HG03520 (cell line): Measurements from ENCODE around the gene CCDC192.
A peak's percentile ranks its signal among the peaks of the same experiment; 100 is the strongest.
"Not testable (repeated sequence)": the region's sequence is repeated elsewhere in the genome, so short reads cannot be mapped to it uniquely, and the experiment has no call there.

ENCODE experiments used
- ATAC-seq: cut with Tn5 transposase; IDR thresholded peaks from one replicate; pipeline ENCODE4 v1.9.1; 2021; ENCODE audit warnings: mild to moderate bottlenecking, moderate library complexity; ENCODE audit not compliant: unreplicated experiment

CCDC192 gene

DNA sequence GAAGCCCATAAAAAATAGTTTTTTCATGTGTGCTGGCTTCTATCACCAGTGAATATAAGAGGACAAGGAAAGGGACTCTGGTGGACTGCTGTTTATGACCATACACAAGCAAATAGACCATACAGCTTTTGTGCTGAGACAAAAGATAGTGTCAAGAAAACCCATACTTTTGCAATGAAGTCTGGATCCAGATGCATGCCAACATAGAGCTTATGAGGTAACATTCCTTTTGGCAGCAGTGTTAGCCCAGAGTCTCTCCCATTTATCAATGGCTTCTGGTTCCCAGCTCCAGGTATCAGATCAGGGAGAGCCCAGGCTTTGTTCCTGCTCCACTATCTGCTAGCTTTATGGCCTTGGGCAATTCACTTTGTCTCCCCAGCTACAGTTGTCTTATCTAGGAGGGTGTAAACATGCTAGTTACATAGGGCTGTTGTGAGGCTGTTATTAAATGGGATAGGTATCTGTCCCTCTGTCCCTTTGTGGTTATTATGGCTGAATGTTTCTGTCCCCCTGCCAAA is 55.6 kb downstream of the CCDC192 start:
- ATAC-seq: no peak

DNA sequence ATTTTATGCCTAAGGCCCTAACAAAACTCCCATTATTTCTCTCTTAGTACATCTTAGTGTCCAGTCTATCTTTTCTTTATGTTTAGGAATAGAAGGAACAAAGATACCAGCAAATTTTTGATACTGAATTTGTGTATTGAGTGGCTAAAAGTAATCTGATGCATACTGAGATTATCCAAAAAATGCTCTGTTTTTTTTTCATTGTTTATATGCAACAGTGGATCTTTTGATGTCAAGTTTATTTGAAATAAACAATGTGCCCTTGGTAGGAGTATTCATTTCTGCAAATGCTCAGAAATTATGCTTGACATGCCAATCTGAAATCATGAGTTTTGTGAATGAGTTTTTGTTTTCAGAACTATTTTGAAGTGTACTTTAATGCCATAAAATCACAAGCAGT is 58.7 kb downstream of the CCDC192 start:
- no peak for ATAC-seq

DNA sequence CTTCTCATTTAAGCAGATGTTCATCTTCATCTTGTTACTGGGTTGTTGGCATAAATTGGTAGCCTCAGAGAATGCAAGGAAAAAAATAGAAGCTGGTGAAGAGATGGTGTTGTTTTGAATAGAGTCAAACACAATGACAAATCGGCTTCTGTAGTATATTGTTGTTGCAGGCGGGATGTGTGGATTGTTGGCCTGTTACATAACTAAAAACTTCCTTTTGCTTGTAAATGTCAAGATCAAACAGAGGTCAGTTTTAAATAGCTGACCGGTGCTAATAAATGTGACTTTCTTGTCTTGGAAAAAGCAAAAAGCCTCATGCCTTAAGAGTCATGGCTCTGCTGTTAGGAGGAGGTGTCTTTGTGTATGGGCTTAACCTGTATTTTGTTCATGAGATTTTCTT is 59.2 kb downstream of the CCDC192 start:
- ATAC-seq: no peak

DNA sequence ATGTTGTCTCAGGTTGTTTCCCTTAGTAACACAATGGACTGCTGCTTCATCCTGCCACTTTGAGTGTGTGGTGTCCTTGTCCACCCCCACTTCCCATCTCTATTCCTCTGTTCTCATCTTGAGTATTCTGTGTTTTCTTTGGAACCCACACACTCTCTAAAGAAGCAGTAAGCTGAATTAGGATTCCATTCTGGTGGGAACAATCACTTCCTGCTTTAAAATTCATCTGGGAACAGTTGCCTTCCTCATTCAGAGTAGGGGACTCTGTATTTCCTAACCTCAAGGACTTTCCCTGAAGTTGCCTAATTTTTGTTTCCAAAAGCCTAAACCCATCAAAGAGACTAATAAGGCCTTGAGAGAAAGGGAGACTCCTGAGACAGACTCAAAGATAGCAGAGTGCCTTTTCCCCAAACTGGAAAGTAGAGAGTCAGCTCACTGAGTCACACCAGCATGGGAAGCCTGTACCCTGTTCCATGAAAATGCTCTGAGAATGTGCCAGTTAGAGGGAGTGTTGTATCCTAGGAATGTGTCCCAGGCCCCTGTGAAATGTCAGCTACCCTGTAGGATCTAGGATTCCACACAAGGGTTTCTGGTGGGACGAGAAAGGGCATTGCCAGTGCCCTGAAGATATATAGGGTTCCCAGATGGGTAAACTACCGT is 63.6 kb downstream of the CCDC192 start:
- ATAC-seq: no peak

DNA sequence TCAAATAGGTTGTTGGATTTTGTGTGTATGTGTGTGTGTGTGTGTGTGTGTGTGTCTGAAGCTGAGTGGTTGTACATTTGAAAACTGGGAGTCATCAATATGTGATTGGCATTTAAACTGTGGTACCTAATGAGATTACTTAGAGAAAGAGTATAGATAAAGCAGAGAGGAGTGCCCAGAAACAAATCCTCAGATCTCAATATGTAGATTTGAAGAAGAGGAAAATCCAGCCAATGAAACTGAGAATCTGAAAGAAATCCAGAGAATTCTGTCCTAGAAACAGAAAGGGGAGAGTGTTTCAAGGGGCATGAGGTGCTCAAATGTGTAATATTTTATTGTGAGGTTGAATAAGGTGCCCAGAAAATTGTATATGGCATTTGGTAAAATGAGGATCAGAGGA is 66.2 kb downstream of the CCDC192 start:
- ATAC-seq: no peak

DNA sequence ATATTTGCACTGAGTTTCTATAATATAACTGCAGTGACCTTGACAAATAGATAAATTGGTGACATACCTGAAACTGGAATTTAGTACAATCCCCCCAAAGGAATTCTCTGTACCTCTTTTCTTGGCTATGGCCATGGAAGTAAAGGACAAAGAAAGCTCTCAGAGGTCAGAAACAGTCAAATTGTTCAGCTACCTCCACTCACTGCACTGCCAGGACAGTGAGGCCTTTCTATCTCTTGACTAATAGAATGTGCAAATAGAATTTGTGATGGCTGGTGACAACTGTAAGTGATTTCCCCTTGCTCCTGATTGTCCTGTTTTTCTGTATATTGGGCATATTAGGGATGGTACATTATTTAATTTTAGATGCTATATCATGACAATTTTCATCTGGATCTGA is 67.1 kb downstream of the CCDC192 start:
- ATAC-seq: no peak

DNA sequence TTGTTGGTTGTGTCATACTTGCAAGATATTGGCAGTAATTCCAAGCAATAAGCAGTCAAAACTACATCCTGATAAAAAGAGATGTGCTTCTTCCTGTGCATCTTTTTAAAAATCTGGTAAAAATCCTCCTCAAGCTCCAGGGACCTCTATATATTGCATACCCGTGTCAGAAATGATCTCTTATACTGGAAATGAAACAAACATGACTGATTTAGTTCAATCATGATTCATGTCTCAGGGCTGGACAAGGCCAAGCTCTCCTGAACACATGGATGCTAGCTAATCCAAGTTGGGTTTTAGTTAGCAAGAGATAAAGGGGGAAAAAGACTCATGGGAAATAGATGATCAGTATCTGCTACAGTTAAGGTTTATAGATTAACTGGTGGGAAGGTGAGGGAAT is 69.3 kb downstream of the CCDC192 start:
- ATAC-seq: no peak

DNA sequence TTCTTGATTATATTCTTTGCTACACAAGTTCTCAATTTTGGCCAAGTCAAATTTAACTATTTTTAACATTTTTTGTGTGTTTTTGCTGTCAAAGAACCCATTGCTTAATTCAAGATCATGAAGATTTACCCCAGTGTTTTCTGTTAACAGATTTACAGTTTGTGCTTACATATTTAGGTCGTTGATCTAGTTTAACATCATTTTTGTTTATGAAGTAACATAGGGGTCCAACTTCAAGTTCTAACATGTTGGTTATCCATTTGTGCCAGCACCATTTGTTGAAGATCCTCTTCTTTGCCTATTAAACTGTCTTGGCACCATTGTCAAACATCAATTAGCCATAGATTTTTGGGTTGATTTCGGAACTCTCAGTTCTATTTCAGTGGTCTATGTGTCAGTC is 71.0 kb downstream of the CCDC192 start:
- ATAC-seq: no peak

DNA sequence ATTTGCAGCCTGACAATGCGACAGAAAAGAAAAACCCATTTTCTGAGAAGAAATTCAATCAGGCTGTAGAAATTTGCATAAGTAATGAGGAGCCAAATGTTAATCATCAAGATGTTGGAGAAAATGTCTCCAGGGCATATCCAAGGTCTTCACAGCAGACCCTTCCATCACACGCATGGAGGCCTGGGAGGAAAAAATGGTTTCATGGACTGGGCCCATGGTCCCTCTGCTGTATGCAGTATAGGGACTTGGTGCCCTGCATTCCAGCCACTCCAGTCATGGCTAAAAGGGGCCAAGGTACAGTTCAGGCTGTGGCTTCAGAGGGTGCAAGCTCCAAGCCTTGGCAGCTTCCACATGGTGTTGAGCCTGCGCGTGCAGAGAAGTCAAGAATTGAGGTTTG is 73.3 kb downstream of the CCDC192 start:
- ATAC-seq: no peak

DNA sequence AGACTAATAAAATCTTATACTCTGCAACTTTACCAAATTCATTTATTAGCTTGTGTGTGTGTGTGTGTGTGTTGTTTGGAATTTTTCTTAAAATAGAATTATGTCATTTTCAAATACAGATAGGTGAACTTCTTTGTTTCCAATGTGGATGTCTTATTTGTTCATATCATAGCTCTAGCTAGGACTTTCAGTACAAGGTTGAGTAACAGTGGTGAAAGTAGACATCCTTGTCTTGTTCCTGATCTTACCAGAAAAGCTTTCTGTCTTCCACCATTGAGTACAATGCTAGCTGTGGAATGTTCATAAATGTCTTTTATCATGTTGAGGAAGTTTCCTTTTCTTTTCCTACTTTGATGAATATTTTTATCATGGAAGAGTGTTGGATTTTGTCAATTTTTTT is 74.8 kb downstream of the CCDC192 start:
- no peak for ATAC-seq

DNA sequence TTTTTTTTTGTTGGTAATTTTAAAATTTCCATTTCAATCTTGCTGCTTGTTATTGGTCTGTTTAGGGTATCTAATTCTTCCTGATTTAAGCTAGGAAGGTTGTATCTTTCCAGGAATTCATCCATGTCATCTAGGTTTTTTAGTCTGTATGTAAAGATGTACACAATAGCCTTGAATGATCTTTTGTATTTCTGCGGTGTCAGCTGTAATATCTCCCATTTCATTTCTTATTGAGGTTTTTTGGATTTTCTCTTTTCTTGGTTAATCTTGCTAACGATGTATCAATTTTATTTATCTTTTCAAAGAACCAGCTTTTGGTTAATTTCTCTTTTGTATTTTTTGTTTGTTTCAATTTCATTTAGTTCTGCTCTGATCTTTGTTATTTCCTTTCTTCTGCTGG is 79.3 kb downstream of the CCDC192 start:
- ATAC-seq: not testable (repeated sequence)

DNA sequence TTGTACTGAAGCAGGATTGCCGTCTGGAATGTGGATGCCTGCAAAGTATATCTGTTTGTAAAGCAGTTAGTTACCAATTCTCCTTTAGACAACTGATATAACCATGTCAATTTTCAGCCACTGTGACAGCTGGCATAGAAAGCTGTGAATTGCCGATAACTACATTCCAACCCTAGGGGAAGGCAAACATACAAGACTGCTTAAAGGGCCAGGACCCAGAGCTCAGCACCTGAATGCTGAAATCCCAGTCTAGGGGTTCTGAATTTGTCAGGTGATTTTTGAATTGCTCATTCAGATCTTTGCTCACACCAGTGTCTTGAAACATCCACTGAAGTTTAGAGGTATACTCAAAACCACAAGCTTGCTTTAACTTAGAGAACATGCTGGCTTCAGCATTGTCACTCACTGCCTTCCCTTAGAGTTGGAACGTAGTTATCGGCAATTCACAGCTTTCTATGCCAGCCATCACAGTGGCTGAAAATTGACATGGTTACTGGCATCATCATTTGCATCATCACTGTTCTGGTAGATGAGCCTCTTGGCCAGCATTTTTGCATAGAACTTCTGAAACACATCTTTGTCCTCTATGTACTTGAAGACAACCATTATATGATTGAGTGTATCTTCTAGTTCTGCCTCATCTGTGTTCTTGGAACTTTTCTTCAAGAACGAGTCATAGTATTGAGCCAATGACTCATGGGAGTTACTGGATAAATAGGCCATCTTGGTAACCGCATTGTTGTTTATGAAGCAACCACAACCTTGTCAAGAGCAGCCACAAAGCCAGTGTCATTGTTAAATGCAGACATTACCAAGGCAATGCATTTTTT is 82.1 kb downstream of the CCDC192 start:
- ATAC-seq: peak; percentile 86

DNA sequence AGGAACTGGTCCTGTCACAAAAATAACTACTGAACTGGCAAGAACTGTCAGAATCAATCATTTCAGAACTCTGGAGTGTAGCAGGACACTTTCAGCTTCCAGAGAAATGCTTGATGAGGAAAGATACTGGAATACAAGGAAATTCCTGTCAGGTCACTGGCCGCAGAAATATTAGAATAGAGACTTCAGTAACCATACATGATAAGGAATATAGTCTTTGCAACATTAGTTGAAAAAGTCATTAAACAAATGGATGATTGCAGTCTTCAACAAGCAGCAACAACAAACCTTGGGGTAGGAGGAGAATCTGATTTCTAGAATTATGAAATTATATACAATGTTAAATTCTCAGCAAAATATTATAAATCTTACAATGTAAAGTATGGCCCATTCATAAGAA is 88.2 kb downstream of the CCDC192 start:
- ATAC-seq: no peak

DNA sequence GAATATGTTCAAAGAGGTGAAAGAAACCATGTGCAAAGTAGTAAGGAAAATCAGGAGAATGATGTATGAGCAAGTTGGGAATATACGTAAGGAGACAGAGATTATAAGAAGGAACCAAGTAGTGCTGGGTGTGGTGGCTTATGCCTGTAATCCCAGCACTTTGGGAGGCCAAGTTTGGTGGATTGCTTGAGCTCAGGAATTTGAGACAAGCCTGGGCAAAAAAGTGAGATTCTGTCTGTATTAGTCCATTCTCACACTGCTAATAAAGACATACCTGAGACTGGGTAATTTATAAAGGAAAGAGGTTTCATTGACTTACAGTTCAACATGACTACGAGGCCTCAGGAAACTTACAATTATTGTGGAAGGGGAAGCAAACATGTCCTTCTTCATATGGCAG is 88.7 kb downstream of the CCDC192 start:
- not testable (repeated sequence) for ATAC-seq

DNA sequence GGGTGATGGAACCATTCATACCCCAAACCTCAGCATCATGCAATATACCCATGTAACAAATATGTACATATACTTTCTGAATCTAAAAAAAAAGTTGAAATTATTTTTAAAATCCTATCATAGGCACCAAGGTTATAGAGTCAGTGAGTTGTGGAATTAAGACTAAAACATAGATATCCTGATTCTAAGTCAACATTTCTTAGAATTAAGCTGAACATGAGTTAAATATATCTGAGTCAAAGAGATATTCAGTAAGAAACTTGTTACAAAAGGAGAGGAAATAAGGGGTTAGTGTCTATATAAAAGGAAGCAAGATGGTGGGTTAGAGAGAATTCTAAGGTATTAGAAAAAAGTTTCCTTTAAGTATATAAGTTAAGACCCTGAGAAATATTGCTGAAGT is 89.9 kb downstream of the CCDC192 start:
- no peak for ATAC-seq

DNA sequence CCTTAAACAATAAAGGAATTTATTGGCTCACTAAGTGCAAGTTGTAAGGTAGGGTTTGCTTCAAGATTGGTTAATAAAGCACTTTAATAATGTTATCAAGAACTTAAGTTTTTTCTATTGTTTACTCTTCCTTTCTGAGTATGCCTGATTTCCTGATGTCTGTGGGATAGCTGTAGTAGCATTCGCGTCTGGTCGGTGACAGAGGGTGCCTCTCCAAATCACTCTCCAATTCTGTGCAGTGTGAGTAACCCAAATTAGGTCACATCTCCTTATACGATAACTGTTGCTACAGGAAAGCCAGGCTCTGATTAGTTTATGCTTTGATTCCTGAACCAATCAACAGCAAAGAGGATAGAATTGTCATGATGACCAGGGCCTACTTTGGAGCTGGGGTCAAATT is 90.7 kb downstream of the CCDC192 start:
- no peak for ATAC-seq

DNA sequence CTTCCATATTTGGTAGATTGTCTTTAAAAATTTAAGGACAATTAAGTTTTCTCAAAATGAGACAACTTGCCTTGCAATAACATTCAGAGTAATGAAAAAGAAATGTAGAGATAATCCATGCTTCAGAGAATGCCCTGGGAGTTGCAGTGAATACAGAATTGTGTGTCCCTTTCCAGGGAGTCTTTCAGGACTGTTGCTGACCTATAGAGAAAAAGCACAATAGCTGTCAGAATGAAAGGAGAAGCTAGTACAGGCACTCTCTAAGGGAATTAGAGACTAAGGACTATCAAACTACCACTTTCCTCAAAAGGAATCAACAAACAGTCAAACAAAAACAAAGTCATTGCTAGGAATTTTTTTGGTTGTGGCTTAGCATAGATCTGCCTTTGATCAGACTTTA is 93.0 kb downstream of the CCDC192 start:
- no peak for ATAC-seq

DNA sequence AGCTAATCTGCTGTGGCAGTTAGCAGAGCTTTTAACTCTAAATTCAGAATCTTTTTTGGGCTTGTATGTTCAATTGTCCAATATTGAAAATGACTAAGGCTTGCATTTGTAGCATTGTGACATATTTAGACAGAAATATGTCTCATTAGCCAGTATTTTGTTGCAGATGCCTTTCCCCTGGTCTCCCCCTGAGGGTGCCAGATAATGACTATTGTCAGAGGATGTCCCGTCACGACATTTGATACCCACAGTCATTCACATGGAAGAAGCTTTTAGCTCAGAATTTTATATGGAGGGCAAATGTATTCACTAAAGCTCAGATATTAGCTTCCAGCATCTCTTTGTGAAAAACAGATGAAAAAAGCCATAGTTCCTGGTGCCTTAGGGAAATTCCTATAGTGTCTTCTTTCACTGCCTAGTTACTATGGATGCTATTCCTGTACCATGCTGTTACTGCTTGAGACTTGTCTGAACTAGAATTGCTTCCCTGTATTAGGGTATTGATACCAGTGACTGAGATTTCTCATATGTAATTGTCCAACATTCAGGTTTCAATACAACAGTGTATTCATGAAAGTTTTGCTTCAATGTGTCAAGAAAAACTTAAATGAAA is 96.2 kb downstream of the CCDC192 start:
- ATAC-seq: no peak

DNA sequence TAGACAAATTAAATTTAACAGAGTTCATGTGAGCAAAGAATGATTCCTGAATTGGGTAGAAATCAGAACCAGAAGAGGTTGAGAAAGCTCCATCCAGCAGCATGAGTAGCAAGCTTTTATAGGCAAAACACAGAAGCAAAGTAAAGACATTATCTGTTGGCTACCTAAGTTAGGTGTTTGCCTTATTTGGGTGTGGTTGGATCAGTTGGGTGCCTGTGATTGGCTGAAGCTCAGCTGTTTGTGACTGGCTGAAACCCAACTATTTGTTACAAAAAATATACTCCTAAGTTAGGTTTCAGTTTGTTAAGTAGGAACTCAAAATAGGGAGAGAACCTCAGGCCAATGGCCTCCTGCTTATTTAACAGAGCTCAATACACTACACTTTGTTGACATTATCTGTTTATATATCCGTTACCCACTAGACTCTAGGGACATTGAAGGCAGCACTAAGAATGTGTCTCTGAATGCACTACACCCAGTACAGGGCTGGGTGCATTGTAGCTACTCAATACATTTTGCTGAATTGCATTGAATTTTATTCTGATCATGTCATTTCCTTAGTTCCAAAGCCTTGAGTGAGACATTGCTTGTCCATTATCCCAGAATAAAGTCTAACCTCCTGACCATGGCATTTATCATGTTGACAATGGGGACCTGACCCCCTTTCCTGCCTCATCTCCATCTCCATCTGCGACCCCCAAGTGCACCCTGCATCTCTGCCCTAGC is 98.7 kb downstream of the CCDC192 start:
- no peak for ATAC-seq

DNA sequence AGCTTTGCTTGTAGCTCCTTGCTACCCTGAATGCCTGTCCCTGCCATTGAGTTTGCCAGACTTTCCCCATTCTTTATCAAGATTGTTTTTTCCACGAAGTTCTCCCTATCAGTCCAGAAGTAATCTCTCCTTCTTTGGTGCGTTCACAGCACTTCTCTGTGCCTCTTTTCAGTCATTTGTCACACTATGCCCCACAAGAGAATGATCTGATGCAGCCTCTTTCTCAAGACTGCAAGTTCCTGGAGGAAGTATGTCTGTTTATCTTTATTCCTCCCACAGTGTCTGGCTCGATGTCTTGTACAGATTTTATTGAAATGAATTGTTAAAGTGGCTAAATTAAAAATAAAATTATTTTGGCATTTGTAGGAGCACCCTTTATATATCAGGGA is 99.3 kb downstream of the CCDC192 start:
- no peak for ATAC-seq

DNA sequence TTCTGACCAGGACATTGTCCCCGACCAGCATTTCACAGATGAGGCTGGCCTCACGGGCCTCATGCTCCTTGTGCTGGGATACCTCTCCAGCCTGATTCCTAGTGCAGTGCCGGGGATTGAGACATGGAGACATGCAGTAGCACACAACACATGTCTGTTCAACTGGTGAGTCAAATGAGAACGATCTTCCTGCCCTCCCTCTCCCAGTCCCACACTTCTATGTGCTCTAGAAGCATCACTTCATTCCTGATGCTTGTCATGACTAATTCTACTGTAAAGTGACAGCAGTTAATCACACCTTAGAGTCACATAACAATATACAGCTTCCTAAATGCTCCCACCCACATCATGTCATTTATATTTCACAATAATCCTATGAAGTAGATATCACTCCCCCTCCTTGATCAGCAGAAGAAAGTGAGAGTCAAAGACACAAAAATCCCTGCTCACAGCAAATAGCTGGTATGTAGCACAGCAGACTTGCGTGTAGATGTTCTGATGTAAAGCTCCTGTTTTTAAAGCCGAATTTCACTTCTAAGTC is 101.8 kb downstream of the CCDC192 start:
- no peak for ATAC-seq
